IMR-90 (cell line): Measurements from ENCODE around the gene ITPKC.

Experiments used
- CEBPB ChIP-seq: IDR thresholded peaks from 2 replicates; pipeline ENCODE4 v1.6.1; 2012; ENCODE audit warnings: low read depth, low read length, improper control_type of control experiment
- MAFK ChIP-seq: IDR thresholded peaks from 2 replicates; pipeline ENCODE4 v1.6.1; 2012; ENCODE audit warnings: low read depth, low read length, improper control_type of control experiment
- POLR2A ChIP-seq: IDR thresholded peaks from 2 replicates; pipeline ENCODE4 v1.6.1; 2012; ENCODE audit warnings: mild to moderate bottlenecking, low read depth, low read length
- TF ChIP-seq, protein P1 (sequence below): conservative IDR thresholded peaks from 2 replicates; pipeline ENCODE4 v1.5.1; 2012; ENCODE audit warnings: mild to moderate bottlenecking, low read depth, low read length, improper control_type of control experiment

DNA sequence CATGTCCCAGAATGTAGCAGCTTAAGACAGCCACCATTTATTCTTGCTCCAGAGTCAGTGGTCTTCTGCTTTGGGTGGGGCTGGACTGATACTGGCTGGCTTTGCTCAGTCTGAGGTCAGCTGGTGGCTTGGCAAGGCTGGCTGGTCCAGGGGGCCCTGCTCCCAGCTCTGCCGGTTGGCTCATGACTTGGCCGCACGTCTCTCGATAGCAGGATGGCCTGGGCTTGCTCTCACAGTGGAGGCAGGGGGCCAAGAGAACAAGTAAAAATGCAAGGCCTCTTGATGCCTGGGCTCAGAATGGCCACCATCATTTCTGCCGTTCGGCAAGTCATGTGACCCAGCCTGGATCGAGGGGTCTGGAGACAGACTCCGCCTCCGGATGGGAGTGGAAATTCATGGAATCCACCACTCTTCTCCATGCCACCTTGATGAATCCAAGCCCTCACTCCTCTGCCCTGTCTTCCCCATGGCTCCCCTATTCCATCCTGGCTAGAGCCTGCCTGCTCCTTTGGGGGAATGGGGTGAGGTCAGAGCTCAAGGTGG lies 20.3 kb downstream of the ITPKC start:
- TF ChIP-seq CEBPB: no peak
- TF ChIP-seq, protein P1, sequence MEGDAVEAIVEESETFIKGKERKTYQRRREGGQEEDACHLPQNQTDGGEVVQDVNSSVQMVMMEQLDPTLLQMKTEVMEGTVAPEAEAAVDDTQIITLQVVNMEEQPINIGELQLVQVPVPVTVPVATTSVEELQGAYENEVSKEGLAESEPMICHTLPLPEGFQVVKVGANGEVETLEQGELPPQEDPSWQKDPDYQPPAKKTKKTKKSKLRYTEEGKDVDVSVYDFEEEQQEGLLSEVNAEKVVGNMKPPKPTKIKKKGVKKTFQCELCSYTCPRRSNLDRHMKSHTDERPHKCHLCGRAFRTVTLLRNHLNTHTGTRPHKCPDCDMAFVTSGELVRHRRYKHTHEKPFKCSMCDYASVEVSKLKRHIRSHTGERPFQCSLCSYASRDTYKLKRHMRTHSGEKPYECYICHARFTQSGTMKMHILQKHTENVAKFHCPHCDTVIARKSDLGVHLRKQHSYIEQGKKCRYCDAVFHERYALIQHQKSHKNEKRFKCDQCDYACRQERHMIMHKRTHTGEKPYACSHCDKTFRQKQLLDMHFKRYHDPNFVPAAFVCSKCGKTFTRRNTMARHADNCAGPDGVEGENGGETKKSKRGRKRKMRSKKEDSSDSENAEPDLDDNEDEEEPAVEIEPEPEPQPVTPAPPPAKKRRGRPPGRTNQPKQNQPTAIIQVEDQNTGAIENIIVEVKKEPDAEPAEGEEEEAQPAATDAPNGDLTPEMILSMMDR: no peak
- no peak for TF ChIP-seq MAFK
- TF ChIP-seq POLR2A: no peak
